ENCODE results near the gene AKAP11. TPM values are rescaled to one million over a fixed set of nuclear protein-coding genes. Genes with fewer than 3 reads are reported as not detected.

Gene AKAP11
- total and polyA plus RNA-seq, 2 of the 13 experiments (the other 11 are each of a cell fraction or from before 2014, with no cell fraction given) = 7.2 to 9.8 TPM

DNA sequence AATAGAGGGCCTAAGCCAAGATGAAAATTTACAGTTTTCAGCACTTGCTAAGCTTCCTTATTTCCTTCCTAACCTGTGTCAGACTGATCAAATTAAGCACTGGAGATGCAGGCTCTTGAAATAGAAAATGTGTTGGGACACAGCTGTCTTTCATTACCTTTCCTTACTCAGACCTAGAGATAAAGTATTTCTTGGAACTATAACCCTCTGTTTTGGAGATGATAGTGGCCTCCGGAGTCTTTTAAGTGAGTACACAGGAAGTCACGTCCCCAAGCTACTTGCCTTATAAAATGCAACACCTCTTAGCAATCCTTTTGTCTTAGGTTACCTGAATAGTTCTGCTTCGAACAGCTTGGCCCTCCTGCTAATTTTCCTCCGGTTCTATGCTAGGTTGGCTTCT, 12.4 kb upstream of the AKAP11 start:
- no TSS peak for BruUV-seq (replicated peaks)
- no peak for ATAC-seq
- Histone ChIP-seq H3K9ac (ENCODE audit: insufficient read depth, low read depth, low read length) (no peak overlapping the region), H3K4me2 (ENCODE audit: low read depth, low read length) (no peak overlapping the region), H3K4me1 (ENCODE audit: insufficient read depth, low read length) (no peaks in the 10 kb centered on the region), H3K27ac (ENCODE audit: extremely low read length, insufficient read depth, low read length) (no peak overlapping the region), H2AFZ (ENCODE audit: low read length) (no peak overlapping the region), H3K36me3 (replicated peaks in 1 of 2; ENCODE audit: control insufficient read depth in 1 of 2, insufficient read depth in 2 of 2, low read length in 2 of 2) (no peaks in the 10 kb centered on the region), H3K79me2 (ENCODE audit: insufficient read depth, low read length) (no peaks in the 10 kb centered on the region), H3K9me3 (ENCODE audit: low read length) (no peaks in the 10 kb centered on the region), H4K20me1 (ENCODE audit: insufficient read depth, low read length) (no peaks in the 10 kb centered on the region), H3K27me3 (ENCODE audit: control insufficient read depth in 1 of 2, insufficient read depth in 2 of 2, low read length in 2 of 2) (no peaks in the 10 kb centered on the region), H3K4me3 (replicated peaks in 1 of 3; ENCODE audit: insufficient read depth in 1 of 3, low read depth in 2 of 3, low read length in 3 of 3) (no peak overlapping the region)
- no peak for DNase-seq (ENCODE audit: low spot score)
- WGBS (ENCODE audit: low lambda C conversion rate) = 16% methylated on average over 4 of the region's 4 CpGs
- ChIA-PET CTCF (ENCODE audit: low intra/inter-chr PET ratio, low total read pairs) (no interaction called here), POLR2A (no interaction called here)
- intact Hi-C loops (cut with micrococcal nuclease; ENCODE audit: unreplicated experiment) = no loop called here
- TF ChIP-seq CCDC6 (CRISPR knock-in tag; IDR thresholded peaks at IDR 0.05) (no peak), POLR2G (IDR thresholded peaks at IDR 0.05; ENCODE audit: low read depth, low read length) (no peak), ZBTB8A (CRISPR knock-in tag; IDR thresholded peaks at IDR 0.05; ENCODE audit: borderline replicate concordance, low read depth) (no peak), RAD21 (CRISPR knock-in tag; IDR thresholded peaks at IDR 0.05) (no peak)
- in situ Hi-C loops (cut with HindIII; ENCODE audit: extremely low pct_ligation_motif_present, low pct_unique_long_range_greater_than_20kb) = no loop called here
- no peak for FAIRE-seq

DNA sequence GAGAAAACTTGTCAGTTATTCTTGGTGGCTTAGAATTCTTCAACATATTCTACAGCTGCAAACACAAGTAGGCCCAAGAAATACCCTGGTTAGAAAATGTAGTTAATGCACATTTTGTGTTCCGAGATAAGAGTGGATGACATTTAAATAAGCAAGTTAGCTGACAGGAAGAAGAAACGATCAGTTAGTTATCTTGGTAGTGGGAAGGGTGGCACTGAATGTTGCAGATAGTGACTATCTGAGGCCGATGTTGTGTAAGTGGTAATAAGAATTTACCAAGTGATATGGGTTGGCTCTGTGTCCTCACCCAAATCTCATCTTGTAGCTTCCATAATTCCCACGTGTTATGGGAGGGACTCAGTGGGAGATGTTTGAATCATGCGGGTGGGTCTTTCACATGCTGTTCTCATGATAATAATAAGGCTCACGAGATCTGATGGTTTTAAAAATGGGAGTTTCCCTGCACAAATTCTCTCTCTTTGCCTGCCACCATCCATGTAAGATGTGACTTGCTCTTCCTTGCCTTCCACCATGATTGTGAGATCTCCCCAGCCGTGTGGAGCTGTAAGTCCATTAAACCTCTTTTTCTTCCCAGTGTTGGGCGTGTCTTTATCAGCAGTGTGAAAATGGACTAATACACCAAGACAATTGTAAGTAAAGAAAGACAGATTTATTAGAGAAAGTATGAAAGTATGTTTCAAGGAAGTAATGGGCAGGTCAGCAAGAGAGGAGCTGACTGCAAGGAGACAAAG, 10.9 kb upstream of the AKAP11 start:
- no peak overlapping the region for H3K4me2 ChIP-seq (ENCODE audit: low read depth, low read length)
- FAIRE-seq = no peak
- 28% methylated on average over 8 of the region's 8 CpGs for WGBS (ENCODE audit: low lambda C conversion rate)
- no peak overlapping the region for H2AFZ ChIP-seq (ENCODE audit: low read length)
- intact Hi-C loops (cut with micrococcal nuclease; ENCODE audit: unreplicated experiment) = no loop called here
- no peak overlapping the region for H3K27ac ChIP-seq (ENCODE audit: extremely low read length, insufficient read depth, low read length)
- H3K4me3 ChIP-seq (replicated peaks in 1 of 3; ENCODE audit: insufficient read depth in 1 of 3, low read depth in 2 of 3, low read length in 3 of 3) = no peak overlapping the region
- in situ Hi-C loops (cut with HindIII; ENCODE audit: extremely low pct_ligation_motif_present, low pct_unique_long_range_greater_than_20kb) = no loop called here
- no peak for TF ChIP-seq ZNF354B (CRISPR knock-in tag; IDR thresholded peaks at IDR 0.05)
- TF ChIP-seq DMTF1 (CRISPR knock-in tag; IDR thresholded peaks at IDR 0.05) = no peak
- no peak for TF ChIP-seq ZFP37 (CRISPR knock-in tag; IDR thresholded peaks at IDR 0.05; ENCODE audit: borderline replicate concordance)
- no peak for DNase-seq (ENCODE audit: low spot score)
- H3K9ac ChIP-seq (ENCODE audit: insufficient read depth, low read depth, low read length) = no peak overlapping the region
- no peak for ATAC-seq
- H4K20me1 ChIP-seq (ENCODE audit: insufficient read depth, low read length) = no peaks in the 10 kb centered on the region
- H3K79me2 ChIP-seq (ENCODE audit: insufficient read depth, low read length) = no peaks in the 10 kb centered on the region
- POLR2A ChIA-PET = no interaction called here
- no peaks in the 10 kb centered on the region for H3K36me3 ChIP-seq (replicated peaks in 1 of 2; ENCODE audit: control insufficient read depth in 1 of 2, insufficient read depth in 2 of 2, low read length in 2 of 2)
- no TSS peak for BruUV-seq (replicated peaks)
- CTCF ChIA-PET (ENCODE audit: low intra/inter-chr PET ratio, low total read pairs) = no interaction called here
- H3K9me3 ChIP-seq (ENCODE audit: low read length) = no peaks in the 10 kb centered on the region
- no peaks in the 10 kb centered on the region for H3K27me3 ChIP-seq (ENCODE audit: control insufficient read depth in 1 of 2, insufficient read depth in 2 of 2, low read length in 2 of 2)
- no peaks in the 10 kb centered on the region for H3K4me1 ChIP-seq (ENCODE audit: insufficient read depth, low read length)
